ENCODE measurements around the gene NEGR1.

DNA sequence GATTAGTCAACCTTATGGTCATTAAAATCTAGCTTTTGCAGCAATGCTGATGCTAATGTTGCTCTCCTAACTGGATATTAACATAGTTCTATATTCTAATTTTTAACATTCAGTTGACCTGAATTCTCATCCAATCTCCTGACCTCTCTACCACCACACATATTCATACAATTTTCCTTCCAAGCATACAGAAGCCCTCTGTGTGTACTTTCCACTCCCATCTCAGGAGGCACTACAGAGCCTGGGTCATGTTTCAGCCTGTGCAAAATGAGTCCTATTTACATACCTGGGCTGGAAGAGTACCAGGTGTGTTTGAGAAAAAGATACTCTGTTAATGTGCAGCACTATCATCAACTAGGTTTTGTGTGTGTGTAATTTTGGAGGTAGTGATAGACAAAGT, 486.3 kb downstream of the NEGR1 start:
- no peak for TF ChIP-seq POLR2A (IDR thresholded peaks at IDR 0.05)
- TF ChIP-seq POLR2AphosphoS5 (IDR thresholded peaks at IDR 0.05) = no peak
- TF ChIP-seq, protein P1, sequence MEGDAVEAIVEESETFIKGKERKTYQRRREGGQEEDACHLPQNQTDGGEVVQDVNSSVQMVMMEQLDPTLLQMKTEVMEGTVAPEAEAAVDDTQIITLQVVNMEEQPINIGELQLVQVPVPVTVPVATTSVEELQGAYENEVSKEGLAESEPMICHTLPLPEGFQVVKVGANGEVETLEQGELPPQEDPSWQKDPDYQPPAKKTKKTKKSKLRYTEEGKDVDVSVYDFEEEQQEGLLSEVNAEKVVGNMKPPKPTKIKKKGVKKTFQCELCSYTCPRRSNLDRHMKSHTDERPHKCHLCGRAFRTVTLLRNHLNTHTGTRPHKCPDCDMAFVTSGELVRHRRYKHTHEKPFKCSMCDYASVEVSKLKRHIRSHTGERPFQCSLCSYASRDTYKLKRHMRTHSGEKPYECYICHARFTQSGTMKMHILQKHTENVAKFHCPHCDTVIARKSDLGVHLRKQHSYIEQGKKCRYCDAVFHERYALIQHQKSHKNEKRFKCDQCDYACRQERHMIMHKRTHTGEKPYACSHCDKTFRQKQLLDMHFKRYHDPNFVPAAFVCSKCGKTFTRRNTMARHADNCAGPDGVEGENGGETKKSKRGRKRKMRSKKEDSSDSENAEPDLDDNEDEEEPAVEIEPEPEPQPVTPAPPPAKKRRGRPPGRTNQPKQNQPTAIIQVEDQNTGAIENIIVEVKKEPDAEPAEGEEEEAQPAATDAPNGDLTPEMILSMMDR (IDR thresholded peaks at IDR 0.05) = no peak

Measured in stomach (tissue), 4 donors.